B cell (primary cell): ENCODE results near the gene DLGAP3. TPM values are rescaled to one million over a fixed set of nuclear protein-coding genes. Genes with fewer than 3 reads are reported as not detected.

ENCODE experiments used
- ATAC-seq: fragments of 200-7000 bp; cut with Tn5 transposase; one replicate; pipeline ENCODE4 v1.10.0; 2021; ENCODE audit warnings: low read depth, mild to moderate bottlenecking, moderate number of reproducible peaks, moderate library complexity
- CTCF ChIA-PET: fragments of 350-600 bp; sonication (Branson Sonifier 250); formaldehyde crosslinking; loops from one replicate; lab custom pipeline; 2021; ENCODE audit warnings: antibody characterized with exemption, inconsistent platforms; lab: Charles Lee
- POLR2A ChIA-PET: fragments of 350-600 bp; sonication (Branson Sonifier 250); formaldehyde crosslinking; loops from one replicate; lab custom pipeline; 2021; ENCODE audit warnings: antibody characterized with exemption; lab: Charles Lee
- DNase-seq: peaks from one replicate; pipeline ENCODE4 v3.0.0; 2013
- H2AFZ ChIP-seq: 2 replicates; pipeline ENCODE4 v1.6.1; 2012; ENCODE audit warnings: mild to moderate bottlenecking, low read depth, low read length; ENCODE audit not compliant: insufficient read depth, poor library complexity, severe bottlenecking
- H3K27ac ChIP-seq, 2 donors: 1 replicate in 1 of 2; 2 replicates in 1 of 2; pipeline ENCODE4 v1.5.1; 2012 to 2013; ENCODE audit warnings: low read length in 2 of 2, mild to moderate bottlenecking in 2 of 2, moderate library complexity in 1 of 2
- H3K27me3 ChIP-seq, 4 experiments: fragments of 200-600 bp in 1 of 4; sonication (generic) in 1 of 4; replicated peaks in 1 of 4; 1 replicate in 2 of 4; 2 replicates in 2 of 4; pipeline versions ENCODE4 v1.6.1 to v1.7.0; 2013 to 2016; ENCODE audit warnings: low read length in 3 of 4, mild to moderate bottlenecking in 2 of 4, mixed read lengths in 1 of 4, moderate library complexity in 1 of 4; ENCODE audit not compliant: insufficient read depth in 4 of 4, control insufficient read depth in 3 of 4; ENCODE audit errors: control extremely low read depth in 1 of 4
- H3K36me3 ChIP-seq, 2 experiments: replicated peaks in 1 of 2; 1 replicate in 1 of 2; 2 replicates in 1 of 2; pipeline versions ENCODE4 v1.6.1 to v1.7.1; 2013; ENCODE audit warnings: low read length in 1 of 2; ENCODE audit not compliant: insufficient read depth in 2 of 2, control insufficient read depth in 1 of 2; ENCODE audit errors: control extremely low read depth in 1 of 2, extremely low read depth in 1 of 2
- H3K4me1 ChIP-seq, 2 donors: fragments of 200-600 bp in 1 of 2; sonication (generic) in 1 of 2; 1 replicate in 1 of 2; 2 replicates in 1 of 2; pipeline versions ENCODE4 v1.5.1 to v1.6.1; 2013 to 2017; ENCODE audit warnings: low read length in 2 of 2; ENCODE audit not compliant: control insufficient read depth in 2 of 2, insufficient read depth in 2 of 2
- H3K4me2 ChIP-seq: replicated peaks from 2 replicates; pipeline ENCODE3; 2012; ENCODE audit warnings: mild to moderate bottlenecking, low read depth, low read length; ENCODE audit not compliant: poor library complexity, severe bottlenecking
- H3K4me3 ChIP-seq, 5 experiments: fragments of 200-600 bp in 1 of 5; sonication (generic) in 1 of 5; 1 replicate in 3 of 5; 2 replicates in 2 of 5; pipeline versions ENCODE4 v1.5.1 to v1.7.0; 2011 to 2016; ENCODE audit warnings: low read length in 4 of 5, mild to moderate bottlenecking in 4 of 5, low read depth in 2 of 5, control low read depth in 1 of 5, moderate library complexity in 1 of 5; ENCODE audit not compliant: insufficient read depth in 1 of 5; ENCODE audit errors: control extremely low read depth in 1 of 5, extremely low read depth in 1 of 5
- H3K79me2 ChIP-seq: fragments of 200-600 bp; sonication (generic); one replicate; pipeline ENCODE4 v1.6.0; 2016; ENCODE audit warnings: low read length; ENCODE audit not compliant: control insufficient read depth, insufficient read depth
- H3K9ac ChIP-seq: fragments of 200-600 bp; sonication (generic); 2 replicates; pipeline ENCODE4 v1.6.1; 2017; ENCODE audit warnings: mild to moderate bottlenecking, low read length, moderate library complexity
- H3K9me3 ChIP-seq, 3 donors: one replicate each; pipeline versions ENCODE4 v1.6.1 to v1.7.1; 2013; ENCODE audit warnings: low read length in 2 of 3; ENCODE audit not compliant: control insufficient read depth in 2 of 3, insufficient read depth in 1 of 3; ENCODE audit errors: control extremely low read depth in 1 of 3
- H4K20me1 ChIP-seq: 2 replicates; pipeline ENCODE4 v1.6.0; 2012; ENCODE audit warnings: mild to moderate bottlenecking, low read length; ENCODE audit not compliant: insufficient read depth, control insufficient read depth, poor library complexity, severe bottlenecking
- H3K27ac Mint-ChIP-seq: one replicate; pipeline ENCODE4 v1.8.0; 2021; ENCODE audit warnings: mixed read lengths
- H3K27me3 Mint-ChIP-seq: one replicate; pipeline ENCODE4 v1.8.0; 2021; ENCODE audit warnings: mixed read lengths
- H3K4me1 Mint-ChIP-seq: one replicate; pipeline ENCODE4 v1.8.0; 2021; ENCODE audit warnings: mixed read lengths
- H3K4me3 Mint-ChIP-seq: one replicate; pipeline ENCODE4 v1.8.0; 2021; ENCODE audit warnings: mixed read lengths
- H3K9me3 Mint-ChIP-seq: one replicate; pipeline ENCODE4 v1.8.0; 2022; ENCODE audit warnings: mixed read lengths; ENCODE audit not compliant: insufficient read depth
- CTCF ChIP-seq: fragments of 200-600 bp; IDR thresholded peaks from one replicate; pipeline ENCODE4 v1.8.0; 2022; ENCODE audit warnings: antibody characterized with exemption, mild to moderate bottlenecking
- EZH2 ChIP-seq: IDR thresholded peaks from 2 replicates; pipeline ENCODE4 v1.6.1; 2012; ENCODE audit warnings: borderline replicate concordance, low read depth, mild to moderate bottlenecking, moderate library complexity, low read length; ENCODE audit not compliant: insufficient read depth, poor library complexity, severe bottlenecking
- WGBS: methylation state at CpG from one replicate; pipeline ENCODE4 v1.1.5; 2013; ENCODE audit warnings: missing lambda C conversion rate; ENCODE audit not compliant: insufficient coverage; 5-methylcytosine and 5-hydroxymethylcytosine counted together
- intact Hi-C: fragments of 100-400 bp; cut with micrococcal nuclease; formaldehyde crosslinking; loops from one replicate; pipeline ENCODE4 v1.10.0; 2022
- polyA plus RNA-seq: library from polyadenylated mRNA; depleted of rRNA; stranded (reverse); fragments of >200 nt; gene quantifications from 2 replicates; pipeline ENCODE4 v1.2.3, GENCODE V29; 2012
- total RNA-seq, 2 donors: library from RNA; stranded (reverse); fragments of 120-200 nt in 1 of 2; gene quantifications; 1 replicate in 1 of 2; 2 replicates in 1 of 2; pipeline versions ENCODE4 v1.2.3 to v1.2.4, GENCODE V29; 2013 to 2022

Gene DLGAP3
- total and polyA plus RNA-seq, 2 donors (not counting 1 experiment from before 2014, with no cell fraction given): 2.3 to 2.4 TPM

DNA sequence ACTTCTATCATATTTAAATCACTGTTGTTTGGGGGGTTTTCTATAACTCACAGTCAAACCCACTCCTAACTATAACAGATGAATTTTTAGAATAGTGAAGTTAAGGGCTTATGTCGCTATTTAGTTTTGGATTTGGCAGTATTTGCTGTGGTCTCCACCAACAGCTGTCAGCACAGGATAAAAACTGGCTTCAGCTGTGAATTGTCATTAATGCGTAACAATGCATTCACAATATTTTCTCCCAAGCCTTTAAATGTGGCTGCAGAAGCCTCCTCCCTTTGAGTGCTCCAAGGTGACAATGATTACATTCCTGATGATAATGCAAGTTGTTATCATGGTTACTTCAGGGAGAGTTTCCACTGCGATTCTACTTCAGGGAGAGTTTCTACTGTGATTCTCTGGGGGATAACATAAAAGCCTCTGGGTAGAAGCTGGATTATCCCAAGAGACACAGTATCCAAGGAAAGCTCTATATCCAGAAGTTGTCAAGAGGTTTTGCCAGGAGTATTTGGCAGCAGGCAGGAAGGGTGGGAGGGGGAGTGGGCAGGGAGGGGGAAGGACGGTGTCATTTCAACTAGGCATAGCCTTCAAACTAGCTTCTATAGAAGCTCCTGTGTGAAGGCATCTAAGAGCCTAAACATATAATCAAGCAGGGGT is 55.0 kb downstream of the DLGAP3 start:
- TF ChIP-seq CTCF: no peak
- TF ChIP-seq EZH2: no peak
- H2AFZ ChIP-seq: no peak overlapping the region
- Mint-ChIP-seq H3K4me1 (peaks cover 5% of the 10 kb centered on the region), H3K27ac (no peak overlapping the region), H3K4me3 (no peak overlapping the region), H3K9me3 (no peaks in the 10 kb centered on the region), H3K27me3 (peaks cover 28% of the 10 kb centered on the region)
- DNase-seq (no peak), ATAC-seq (no peak)
- ChIA-PET CTCF (interaction anchor here (1.0 kb wide), 1 partner anchor 8 kb away, joined by 4 read pairs; no protein-coding TSS in a partner anchor), POLR2A (no interaction called here)
- H3K4me1 ChIP-seq: no peaks in the 10 kb centered on the region
- no CpG with 5 or more reads among the region's 4 CpGs for WGBS
- H4K20me1 ChIP-seq: no peaks in the 10 kb centered on the region
- no peaks in the 10 kb centered on the region for H3K9me3 ChIP-seq
- no peaks in the 10 kb centered on the region for H3K27me3 ChIP-seq
- no peak overlapping the region for H3K4me2 ChIP-seq
- H3K36me3 ChIP-seq: no peaks in the 10 kb centered on the region
- H3K79me2 ChIP-seq: no peaks in the 10 kb centered on the region
- no peak overlapping the region for H3K4me3 ChIP-seq
- intact Hi-C loops: no loop called here
- H3K27ac ChIP-seq: no peak overlapping the region
- no peak overlapping the region for H3K9ac ChIP-seq

DNA sequence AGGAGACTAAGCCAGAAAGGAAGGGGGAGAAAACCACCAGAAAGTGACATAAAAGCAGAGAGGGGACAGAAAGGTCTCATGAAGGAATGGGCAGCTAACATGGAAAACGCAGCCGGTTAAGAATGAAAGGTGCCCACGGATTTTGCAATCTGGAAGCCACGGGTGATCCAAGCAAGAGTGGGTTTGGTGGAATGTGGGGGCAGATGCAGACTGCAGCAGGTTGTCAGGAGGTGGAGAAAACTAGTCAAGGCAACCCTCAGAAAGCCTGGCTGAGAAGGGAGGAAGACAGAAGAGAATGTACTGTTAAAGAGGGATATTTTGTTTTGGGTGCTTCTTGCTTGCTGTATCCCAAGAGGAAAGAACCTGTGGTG is 57.3 kb downstream of the DLGAP3 start:
- Histone ChIP-seq H3K79me2 (no peaks in the 10 kb centered on the region), H4K20me1 (no peaks in the 10 kb centered on the region), H3K27me3 (no peaks in the 10 kb centered on the region), H3K36me3 (no peaks in the 10 kb centered on the region), H3K4me2 (no peak overlapping the region), H3K9me3 (no peaks in the 10 kb centered on the region), H3K27ac (no peak overlapping the region), H2AFZ (no peak overlapping the region), H3K4me3 (no peak overlapping the region), H3K9ac (no peak overlapping the region), H3K4me1 (peaks cover under 1 to 2% of the 10 kb centered on the region in 2 donors)
- TF ChIP-seq EZH2 (no peak), CTCF (no peak)
- WGBS: 88% methylated on average over 4 of the region's 4 CpGs
- H3K9me3 Mint-ChIP-seq: no peaks in the 10 kb centered on the region
- intact Hi-C loops: no loop called here
- ATAC-seq (no peak), DNase-seq (no peak)
- ChIA-PET POLR2A (no interaction called here), CTCF (interaction anchor here (1.1 kb wide), 1 partner anchor 13 kb away, joined by 3 read pairs; the partner anchor contains the start of gene SMIM12)
- no peak overlapping the region for H3K4me3 Mint-ChIP-seq
- H3K27ac Mint-ChIP-seq: no peak overlapping the region
- peaks cover 12% of the 10 kb centered on the region for H3K4me1 Mint-ChIP-seq
- H3K27me3 Mint-ChIP-seq: peaks cover 28% of the 10 kb centered on the region
